Effector memory CD8-positive, alpha-beta T cell (primary cell): ENCODE data around the gene HS3ST2.
"Not testable (repeated sequence)": the region's sequence is repeated elsewhere in the genome, so short reads cannot be mapped to it uniquely, and the experiment has no call there.

Experiments
- ATAC-seq: fragments of 150-1000 bp; cut with Tn5 transposase; replicated peaks from 2 replicates; pipeline ENCODE4 v1.10.0; 2021; ENCODE audit warnings: mild to moderate bottlenecking, moderate library complexity
- DNase-seq, 3 experiments: peaks; one replicate each; pipeline ENCODE4 v3.0.0; 2021
- H3K27ac Mint-ChIP-seq, 2 donors: one replicate each; pipeline ENCODE4 v1.8.0; 2022; ENCODE audit warnings: mild to moderate bottlenecking in 2 of 2, mixed read lengths in 2 of 2, moderate library complexity in 2 of 2
- H3K27me3 Mint-ChIP-seq, 2 donors: one replicate each; pipeline ENCODE4 v1.8.0; 2022; ENCODE audit warnings: mixed read lengths in 2 of 2
- H3K36me3 Mint-ChIP-seq: one replicate; pipeline ENCODE4 v1.8.0; 2022; ENCODE audit warnings: mild to moderate bottlenecking, moderate library complexity, mixed read lengths; ENCODE audit not compliant: insufficient read depth
- H3K4me1 Mint-ChIP-seq, 2 donors: one replicate each; pipeline ENCODE4 v1.8.0; 2022; ENCODE audit warnings: low read depth in 2 of 2, mixed read lengths in 2 of 2
- H3K4me3 Mint-ChIP-seq, 2 donors: one replicate each; pipeline ENCODE4 v1.8.0; 2022; ENCODE audit warnings: mild to moderate bottlenecking in 2 of 2, mixed read lengths in 2 of 2, moderate library complexity in 2 of 2
- H3K9me3 Mint-ChIP-seq, 2 donors: one replicate each; pipeline ENCODE4 v1.8.0; 2022; ENCODE audit warnings: mixed read lengths in 2 of 2

HS3ST2 gene

GRCh38 chr16:22842031-22842430 is 28.1 kb downstream of the HS3ST2 start:
- ATAC-seq, H3K27ac Mint-ChIP-seq, H3K9me3 Mint-ChIP-seq, H3K36me3 Mint-ChIP-seq, H3K4me1 Mint-ChIP-seq, DNase-seq, H3K4me3 Mint-ChIP-seq: not testable (repeated sequence)
- peaks cover 44 to 52% of the 10 kb centered on the region in 2 donors for H3K27me3 Mint-ChIP-seq

DNA sequence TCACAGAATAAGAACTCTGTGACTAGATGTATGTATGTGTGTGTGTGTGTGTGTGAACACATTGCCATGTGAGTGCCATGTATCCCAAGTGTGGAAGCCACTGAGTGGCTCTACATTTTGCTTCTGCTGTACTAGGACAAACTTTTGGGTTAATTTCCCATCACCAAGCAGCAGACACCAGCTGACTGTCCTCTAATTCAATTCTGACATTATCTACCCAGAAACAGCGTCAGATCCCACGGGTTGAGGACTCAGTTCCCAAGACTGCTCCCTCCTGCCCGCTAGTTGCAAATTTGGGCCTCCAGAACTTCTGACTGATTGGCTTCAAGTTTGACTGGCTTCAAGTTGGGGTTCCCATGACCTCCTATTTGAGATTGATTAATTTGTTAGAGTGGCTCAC is 29.2 kb downstream of the HS3ST2 start:
- Mint-ChIP-seq H3K9me3 (no peaks in the 10 kb centered on the region), H3K36me3 (no peaks in the 10 kb centered on the region), H3K27me3 (peaks cover 44 to 59% of the 10 kb centered on the region in 2 donors), H3K4me3 (no peak overlapping the region), H3K4me1 (no peaks in the 10 kb centered on the region), H3K27ac (no peak overlapping the region)
- no peak for ATAC-seq
- DNase-seq: no peak

DNA sequence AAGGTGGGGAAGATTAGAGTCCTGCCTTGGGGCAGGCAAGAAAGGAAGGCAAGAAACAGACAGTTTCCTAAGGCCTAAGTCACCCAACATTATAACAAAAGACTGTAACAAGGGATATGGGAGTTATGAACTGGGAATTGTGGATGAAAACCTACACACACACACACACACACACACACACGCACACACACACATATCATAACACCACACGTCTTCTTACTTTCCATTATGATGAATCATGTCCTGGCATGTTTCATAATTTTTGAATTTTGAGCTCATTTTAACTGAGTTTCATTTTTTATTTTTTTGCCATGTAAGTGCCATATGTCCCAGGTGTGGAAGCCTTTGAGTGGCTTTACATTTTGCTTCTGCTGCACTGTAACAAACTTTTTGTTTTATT is 29.9 kb downstream of the HS3ST2 start:
- DNase-seq (no peak), ATAC-seq (no peak)
- Mint-ChIP-seq H3K4me1 (no peaks in the 10 kb centered on the region), H3K9me3 (no peaks in the 10 kb centered on the region), H3K27me3 (peaks cover 43 to 54% of the 10 kb centered on the region in 2 donors), H3K4me3 (no peak overlapping the region), H3K36me3 (no peaks in the 10 kb centered on the region), H3K27ac (no peak overlapping the region)

GRCh38 chr16:22844416-22844815 is 30.5 kb downstream of the HS3ST2 start:
- DNase-seq (no peak), ATAC-seq (no peak)
- no peaks in the 10 kb centered on the region for H3K4me1 Mint-ChIP-seq
- H3K9me3 Mint-ChIP-seq: no peaks in the 10 kb centered on the region
- H3K36me3 Mint-ChIP-seq: no peaks in the 10 kb centered on the region
- no peak overlapping the region for H3K4me3 Mint-ChIP-seq
- H3K27me3 Mint-ChIP-seq: peaks cover 45 to 59% of the 10 kb centered on the region in 2 donors
- H3K27ac Mint-ChIP-seq: no peak overlapping the region

GRCh38 chr16:22847100-22847499 is 33.1 kb downstream of the HS3ST2 start:
- Mint-ChIP-seq H3K9me3 (no peaks in the 10 kb centered on the region), H3K27me3 (peaks cover 52 to 53% of the 10 kb centered on the region in 2 donors), H3K27ac (no peak overlapping the region), H3K4me1 (no peaks in the 10 kb centered on the region), H3K36me3 (no peaks in the 10 kb centered on the region), H3K4me3 (no peak overlapping the region)
- DNase-seq: no peak
- no peak for ATAC-seq

DNA sequence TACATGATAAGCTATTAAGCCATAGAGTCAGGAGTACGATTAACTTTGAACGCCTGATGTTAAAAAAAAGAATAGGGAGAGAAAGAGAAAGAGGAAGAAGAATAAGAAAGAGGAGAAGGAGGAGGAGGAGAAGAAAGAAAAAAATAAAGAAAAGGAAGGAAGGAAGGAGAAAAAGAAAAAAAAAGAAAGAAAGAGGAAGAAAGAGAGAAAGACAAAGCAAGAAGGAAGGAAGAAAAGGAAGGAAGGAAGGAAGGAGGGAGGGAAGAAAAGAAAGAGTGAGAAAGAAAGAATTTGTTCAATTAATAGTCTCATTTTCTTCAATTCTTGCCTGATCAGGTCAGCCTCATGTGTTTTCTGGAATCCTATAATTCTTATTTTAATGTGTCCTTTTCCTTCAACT is 33.7 kb downstream of the HS3ST2 start:
- H3K9me3 Mint-ChIP-seq: no peaks in the 10 kb centered on the region
- peaks cover 48 to 53% of the 10 kb centered on the region in 2 donors for H3K27me3 Mint-ChIP-seq
- H3K36me3 Mint-ChIP-seq: no peaks in the 10 kb centered on the region
- DNase-seq (no peak), ATAC-seq (no peak)
- no peak overlapping the region for H3K4me3 Mint-ChIP-seq
- no peaks in the 10 kb centered on the region for H3K4me1 Mint-ChIP-seq
- no peak overlapping the region for H3K27ac Mint-ChIP-seq

DNA sequence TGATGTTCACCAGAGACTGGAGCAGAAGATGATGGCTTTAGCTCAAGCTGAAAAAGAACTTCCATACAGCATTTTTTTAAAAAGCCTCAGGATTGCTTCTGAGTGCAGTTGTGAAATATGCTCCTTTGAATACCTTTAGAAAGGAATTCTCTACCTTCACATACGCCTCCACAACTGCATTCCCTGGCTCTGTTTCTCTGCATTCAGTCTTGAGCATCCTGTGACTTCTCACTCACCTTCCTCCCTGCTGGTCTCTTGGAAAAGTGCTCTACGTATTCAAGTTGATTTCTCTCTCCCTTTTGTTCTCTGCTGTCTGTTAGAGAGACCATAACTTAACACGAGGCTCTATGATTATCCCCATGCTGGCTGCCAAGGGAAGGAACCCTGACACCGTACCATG is 34.5 kb downstream of the HS3ST2 start:
- Mint-ChIP-seq H3K4me3 (no peak overlapping the region), H3K27me3 (peaks cover 40 to 54% of the 10 kb centered on the region in 2 donors), H3K27ac (no peak overlapping the region), H3K36me3 (no peaks in the 10 kb centered on the region), H3K4me1 (no peaks in the 10 kb centered on the region), H3K9me3 (no peaks in the 10 kb centered on the region)
- ATAC-seq: no peak
- DNase-seq: no peak

DNA sequence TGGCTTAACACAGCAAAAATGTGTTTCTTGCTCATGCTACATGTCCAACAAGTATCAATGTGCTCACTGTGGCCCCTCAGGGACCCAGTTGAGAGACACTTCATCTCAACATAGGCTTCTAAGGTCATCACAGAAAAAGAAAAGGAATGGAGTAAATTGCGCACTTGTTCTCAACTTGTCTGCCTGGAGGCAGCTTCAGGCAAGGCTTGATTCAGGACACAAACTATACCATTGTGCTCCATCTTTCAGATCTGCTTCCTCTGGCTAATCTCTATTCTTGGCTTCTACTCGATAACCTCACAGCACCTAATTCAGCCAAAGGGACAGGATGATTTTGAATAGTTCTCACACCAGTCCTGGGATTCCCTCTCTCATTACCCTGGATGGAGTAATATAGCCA is 35.6 kb downstream of the HS3ST2 start:
- no peak overlapping the region for H3K27ac Mint-ChIP-seq
- H3K27me3 Mint-ChIP-seq: peaks cover 30 to 43% of the 10 kb centered on the region in 2 donors
- ATAC-seq (no peak), DNase-seq (no peak)
- H3K4me3 Mint-ChIP-seq: no peak overlapping the region
- H3K9me3 Mint-ChIP-seq: no peaks in the 10 kb centered on the region
- no peaks in the 10 kb centered on the region for H3K36me3 Mint-ChIP-seq
- no peaks in the 10 kb centered on the region for H3K4me1 Mint-ChIP-seq

DNA sequence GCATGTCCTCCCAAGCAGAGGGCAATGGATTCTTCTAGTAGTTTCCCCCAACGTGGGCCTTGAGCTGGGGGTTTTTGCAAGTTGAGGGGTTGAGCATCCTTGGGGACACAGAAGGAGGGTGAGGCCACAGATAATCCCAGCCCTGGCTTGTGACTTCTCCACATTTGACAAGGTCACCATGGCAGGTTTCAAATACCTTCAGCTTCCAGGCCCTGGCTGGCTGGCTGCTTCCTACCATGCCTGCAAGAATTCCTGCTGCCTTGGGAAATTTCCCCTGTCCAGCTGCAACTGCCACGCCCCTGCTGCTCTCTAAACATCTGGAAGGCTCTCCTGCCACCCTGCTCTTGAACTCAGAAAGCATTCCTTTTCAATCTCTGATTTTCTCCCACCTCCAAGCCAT is 41.3 kb downstream of the HS3ST2 start:
- DNase-seq: no peak
- no peak overlapping the region for H3K4me3 Mint-ChIP-seq
- no peaks in the 10 kb centered on the region for H3K9me3 Mint-ChIP-seq
- H3K4me1 Mint-ChIP-seq: no peaks in the 10 kb centered on the region
- H3K27ac Mint-ChIP-seq: no peak overlapping the region
- ATAC-seq: no peak
- H3K36me3 Mint-ChIP-seq: no peaks in the 10 kb centered on the region
- H3K27me3 Mint-ChIP-seq: peaks cover 26 to 34% of the 10 kb centered on the region in 2 donors

GRCh38 chr16:22857296-22858025 is 43.5 kb downstream of the HS3ST2 start:
- H3K27ac Mint-ChIP-seq: no peak overlapping the region
- H3K27me3 Mint-ChIP-seq: peaks cover 37 to 42% of the 10 kb centered on the region in 2 donors
- DNase-seq: no peak
- no peak for ATAC-seq
- H3K36me3 Mint-ChIP-seq: no peaks in the 10 kb centered on the region
- no peaks in the 10 kb centered on the region for H3K4me1 Mint-ChIP-seq
- no peaks in the 10 kb centered on the region for H3K9me3 Mint-ChIP-seq
- no peak overlapping the region for H3K4me3 Mint-ChIP-seq

- H3K27ac Mint-ChIP-seq: no peak overlapping the region
- H3K36me3 Mint-ChIP-seq: no peaks in the 10 kb centered on the region
- no peak for DNase-seq
- no peaks in the 10 kb centered on the region for H3K4me1 Mint-ChIP-seq
- no peak for ATAC-seq
- no peak overlapping the region for H3K4me3 Mint-ChIP-seq
- peaks cover 46 to 62% of the 10 kb centered on the region in 2 donors for H3K27me3 Mint-ChIP-seq
- H3K9me3 Mint-ChIP-seq: no peaks in the 10 kb centered on the region
Observed at GRCh38 chr16:22859925-22860324, 46.0 kb downstream of the HS3ST2 start.

GRCh38 chr16:22861580-22861979 is 47.6 kb downstream of the HS3ST2 start:
- Mint-ChIP-seq H3K36me3 (no peaks in the 10 kb centered on the region), H3K27ac (no peak overlapping the region), H3K27me3 (peaks cover 51 to 62% of the 10 kb centered on the region in 2 donors), H3K4me1 (no peaks in the 10 kb centered on the region), H3K4me3 (no peak overlapping the region), H3K9me3 (no peaks in the 10 kb centered on the region)
- ATAC-seq (no peak), DNase-seq (no peak)

- H3K4me3 Mint-ChIP-seq: no peak overlapping the region
- no peaks in the 10 kb centered on the region for H3K9me3 Mint-ChIP-seq
- DNase-seq: no peak
- H3K27me3 Mint-ChIP-seq: peaks cover 51 to 62% of the 10 kb centered on the region in 2 donors
- no peaks in the 10 kb centered on the region for H3K4me1 Mint-ChIP-seq
- ATAC-seq: no peak
- no peaks in the 10 kb centered on the region for H3K36me3 Mint-ChIP-seq
- no peak overlapping the region for H3K27ac Mint-ChIP-seq
Observed at GRCh38 chr16:22862046-22862445, 48.1 kb downstream of the HS3ST2 start.

GRCh38 chr16:22864375-22864774 is 50.4 kb downstream of the HS3ST2 start:
- Mint-ChIP-seq H3K9me3 (no peaks in the 10 kb centered on the region), H3K4me1 (no peaks in the 10 kb centered on the region), H3K27ac (no peak overlapping the region), H3K27me3 (peaks cover 45 to 47% of the 10 kb centered on the region in 2 donors), H3K36me3 (no peaks in the 10 kb centered on the region), H3K4me3 (no peak overlapping the region)
- DNase-seq (no peak), ATAC-seq (no peak)
